ENCODE measurements around the gene ASRGL1.

ASRGL1 gene

DNA sequence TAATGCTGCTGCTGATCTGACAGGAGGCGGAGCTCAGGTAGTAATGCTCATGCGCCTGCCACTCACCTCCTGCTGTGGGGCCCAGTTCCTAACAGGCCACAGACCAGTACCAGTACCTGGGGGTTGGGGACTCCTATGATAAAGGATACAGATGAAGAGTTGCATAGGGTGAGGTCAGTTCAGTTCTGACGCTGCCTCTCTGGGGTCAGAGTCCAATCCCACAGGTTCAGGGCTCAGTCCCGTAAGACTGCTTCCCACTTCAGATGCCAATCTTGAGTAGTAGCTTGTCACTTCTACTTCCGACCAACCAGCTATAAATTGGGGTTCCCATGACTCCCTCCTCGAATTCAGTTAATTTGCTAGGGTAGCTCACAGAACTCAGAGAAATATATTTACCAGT is 8.6 kb downstream of the ASRGL1 start:
- TF ChIP-seq ZNF8 (CRISPR knock-in tag; IDR thresholded peaks at IDR 0.05) (no peak), ZNF70 (CRISPR knock-in tag; IDR thresholded peaks at IDR 0.05) (no peak), BACH2 (CRISPR knock-in tag; IDR thresholded peaks at IDR 0.05; ENCODE audit: borderline replicate concordance) (no peak)
- no peak for ATAC-seq

DNA sequence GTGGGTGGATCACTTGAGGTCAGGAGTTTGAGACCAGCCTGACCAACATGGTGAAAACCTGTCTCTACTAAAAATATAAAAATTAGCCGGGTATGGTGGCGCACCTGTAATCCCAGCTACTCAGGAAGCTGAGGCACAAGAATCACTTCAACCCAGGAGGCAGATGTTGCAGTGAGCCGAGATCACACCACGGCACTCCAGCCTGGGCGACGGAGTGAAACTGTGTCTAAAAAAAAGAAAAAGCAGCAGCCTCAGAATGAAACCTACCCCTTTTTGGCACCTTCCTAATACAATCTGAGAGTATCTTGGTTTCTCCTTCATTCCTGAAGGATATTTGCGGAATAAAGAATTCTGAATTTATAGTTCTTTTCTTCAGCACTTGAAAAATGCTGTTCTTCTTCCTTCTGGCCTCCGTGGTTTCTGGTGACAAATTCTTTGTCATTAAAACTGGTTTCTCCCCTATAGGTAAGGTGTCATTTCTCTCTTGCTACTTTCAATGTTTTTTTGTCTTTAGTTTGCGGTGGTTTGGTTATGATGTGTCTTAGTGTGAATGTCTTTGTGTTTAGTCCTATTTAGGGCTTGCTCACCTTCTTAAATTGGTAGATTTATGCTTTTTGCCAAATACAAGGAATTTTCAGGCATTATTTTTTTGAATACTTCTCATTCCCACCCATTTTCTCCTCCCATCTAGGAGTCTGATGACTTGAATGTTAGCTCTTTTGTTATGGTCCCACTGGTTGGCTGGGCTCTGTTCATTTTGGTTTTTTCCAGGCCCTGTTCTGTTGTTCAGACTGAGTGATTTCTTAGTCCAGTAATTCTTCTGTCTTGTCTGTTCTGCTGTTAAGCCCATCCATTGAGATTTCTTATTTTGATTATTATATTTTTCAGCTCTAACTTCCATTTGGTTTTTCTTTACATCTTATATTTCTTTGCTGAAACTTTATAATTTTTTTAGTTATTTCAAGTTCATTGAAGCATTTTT is 15.4 kb downstream of the ASRGL1 start:
- ATAC-seq: no peak
- TF ChIP-seq ZFP3 (CRISPR knock-in tag; IDR thresholded peaks at IDR 0.05): no peak
- no peak for TF ChIP-seq TOX (CRISPR knock-in tag; IDR thresholded peaks at IDR 0.05; ENCODE audit: borderline replicate concordance)
- no peak for TF ChIP-seq ARNTL (CRISPR knock-in tag; IDR thresholded peaks at IDR 0.05; ENCODE audit: borderline replicate concordance, low read depth)
- no peak for TF ChIP-seq ESRRG (CRISPR knock-in tag; IDR thresholded peaks at IDR 0.05)
- TF ChIP-seq, protein P1, sequence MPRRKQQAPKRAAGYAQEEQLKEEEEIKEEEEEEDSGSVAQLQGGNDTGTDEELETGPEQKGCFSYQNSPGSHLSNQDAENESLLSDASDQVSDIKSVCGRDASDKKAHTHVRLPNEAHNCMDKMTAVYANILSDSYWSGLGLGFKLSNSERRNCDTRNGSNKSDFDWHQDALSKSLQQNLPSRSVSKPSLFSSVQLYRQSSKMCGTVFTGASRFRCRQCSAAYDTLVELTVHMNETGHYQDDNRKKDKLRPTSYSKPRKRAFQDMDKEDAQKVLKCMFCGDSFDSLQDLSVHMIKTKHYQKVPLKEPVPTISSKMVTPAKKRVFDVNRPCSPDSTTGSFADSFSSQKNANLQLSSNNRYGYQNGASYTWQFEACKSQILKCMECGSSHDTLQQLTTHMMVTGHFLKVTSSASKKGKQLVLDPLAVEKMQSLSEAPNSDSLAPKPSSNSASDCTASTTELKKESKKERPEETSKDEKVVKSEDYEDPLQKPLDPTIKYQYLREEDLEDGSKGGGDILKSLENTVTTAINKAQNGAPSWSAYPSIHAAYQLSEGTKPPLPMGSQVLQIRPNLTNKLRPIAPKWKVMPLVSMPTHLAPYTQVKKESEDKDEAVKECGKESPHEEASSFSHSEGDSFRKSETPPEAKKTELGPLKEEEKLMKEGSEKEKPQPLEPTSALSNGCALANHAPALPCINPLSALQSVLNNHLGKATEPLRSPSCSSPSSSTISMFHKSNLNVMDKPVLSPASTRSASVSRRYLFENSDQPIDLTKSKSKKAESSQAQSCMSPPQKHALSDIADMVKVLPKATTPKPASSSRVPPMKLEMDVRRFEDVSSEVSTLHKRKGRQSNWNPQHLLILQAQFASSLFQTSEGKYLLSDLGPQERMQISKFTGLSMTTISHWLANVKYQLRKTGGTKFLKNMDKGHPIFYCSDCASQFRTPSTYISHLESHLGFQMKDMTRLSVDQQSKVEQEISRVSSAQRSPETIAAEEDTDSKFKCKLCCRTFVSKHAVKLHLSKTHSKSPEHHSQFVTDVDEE (CRISPR knock-in tag; IDR thresholded peaks at IDR 0.05): no peak
- TF ChIP-seq TCF4 (CRISPR knock-in tag; IDR thresholded peaks at IDR 0.05; ENCODE audit: borderline replicate concordance): no peak
- no peak for TF ChIP-seq ZC3H10 (CRISPR knock-in tag; IDR thresholded peaks at IDR 0.05)
- TF ChIP-seq ISL1 (CRISPR knock-in tag; IDR thresholded peaks at IDR 0.05): no peak
- no peak for TF ChIP-seq RARB (CRISPR knock-in tag; IDR thresholded peaks at IDR 0.05)
- TF ChIP-seq PPARA (CRISPR knock-in tag; IDR thresholded peaks at IDR 0.05; ENCODE audit: borderline replicate concordance): no peak
- TF ChIP-seq, protein P2, sequence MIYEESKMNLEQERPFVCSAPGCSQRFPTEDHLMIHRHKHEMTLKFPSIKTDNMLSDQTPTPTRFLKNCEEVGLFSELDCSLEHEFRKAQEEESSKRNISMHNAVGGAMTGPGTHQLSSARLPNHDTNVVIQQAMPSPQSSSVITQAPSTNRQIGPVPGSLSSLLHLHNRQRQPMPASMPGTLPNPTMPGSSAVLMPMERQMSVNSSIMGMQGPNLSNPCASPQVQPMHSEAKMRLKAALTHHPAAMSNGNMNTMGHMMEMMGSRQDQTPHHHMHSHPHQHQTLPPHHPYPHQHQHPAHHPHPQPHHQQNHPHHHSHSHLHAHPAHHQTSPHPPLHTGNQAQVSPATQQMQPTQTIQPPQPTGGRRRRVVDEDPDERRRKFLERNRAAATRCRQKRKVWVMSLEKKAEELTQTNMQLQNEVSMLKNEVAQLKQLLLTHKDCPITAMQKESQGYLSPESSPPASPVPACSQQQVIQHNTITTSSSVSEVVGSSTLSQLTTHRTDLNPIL (CRISPR knock-in tag; IDR thresholded peaks at IDR 0.05; ENCODE audit: low read depth): no peak

DNA sequence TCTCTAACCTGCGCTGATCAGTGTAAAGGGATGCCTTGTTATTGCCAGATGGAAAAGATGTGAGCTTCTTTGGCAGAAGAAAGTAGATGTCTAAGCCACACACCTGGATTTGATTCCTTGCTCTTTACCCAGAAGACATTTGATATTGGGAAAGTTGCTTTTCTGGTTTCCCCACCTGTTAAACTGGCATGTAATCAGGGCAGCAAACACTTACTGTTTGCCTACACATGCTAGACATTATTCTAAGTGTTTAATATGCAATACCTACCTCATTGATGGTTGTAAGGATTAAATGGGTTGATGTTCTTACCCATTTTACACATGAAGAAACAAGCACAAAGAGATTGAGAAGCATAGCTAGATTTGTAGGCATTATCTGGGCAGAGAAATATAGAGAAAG is 16.6 kb downstream of the ASRGL1 start:
- no peak for TF ChIP-seq BACH2 (CRISPR knock-in tag; IDR thresholded peaks at IDR 0.05; ENCODE audit: borderline replicate concordance)
- TF ChIP-seq TOX (CRISPR knock-in tag; IDR thresholded peaks at IDR 0.05; ENCODE audit: borderline replicate concordance): no peak
- TF ChIP-seq, protein P2 (CRISPR knock-in tag; IDR thresholded peaks at IDR 0.05; ENCODE audit: low read depth): no peak
- TF ChIP-seq ZNF8 (CRISPR knock-in tag; IDR thresholded peaks at IDR 0.05): no peak
- no peak for TF ChIP-seq ZFP30 (CRISPR knock-in tag; IDR thresholded peaks at IDR 0.05)
- no peak for TF ChIP-seq PPARA (CRISPR knock-in tag; IDR thresholded peaks at IDR 0.05; ENCODE audit: borderline replicate concordance)
- TF ChIP-seq RARB (CRISPR knock-in tag; IDR thresholded peaks at IDR 0.05): no peak
- no peak for TF ChIP-seq ARNTL (CRISPR knock-in tag; IDR thresholded peaks at IDR 0.05; ENCODE audit: borderline replicate concordance, low read depth)
- no peak for TF ChIP-seq SNAI2 (CRISPR knock-in tag; IDR thresholded peaks at IDR 0.05)
- TF ChIP-seq ISL1 (CRISPR knock-in tag; IDR thresholded peaks at IDR 0.05): no peak
- no peak for ATAC-seq

DNA sequence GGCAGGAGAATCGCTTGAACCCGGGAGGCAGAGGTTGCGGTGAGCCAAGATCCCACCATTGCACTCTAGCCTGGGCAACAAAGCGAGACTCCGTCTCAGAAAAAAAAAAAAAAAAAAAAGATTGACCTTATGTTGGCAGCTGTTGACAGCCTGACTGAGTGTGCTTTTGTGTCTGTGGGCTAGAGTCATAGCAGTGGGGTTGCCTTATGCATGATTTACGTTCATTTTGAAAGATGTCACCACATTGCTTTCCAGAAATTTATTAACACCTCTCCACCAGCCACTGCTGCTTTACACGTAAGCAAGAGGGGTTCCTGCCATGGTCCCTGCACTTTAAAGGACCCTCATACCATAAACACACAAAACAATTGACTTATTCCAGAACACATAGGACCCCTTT is 21.0 kb downstream of the ASRGL1 start:
- no peak for ATAC-seq
- TF ChIP-seq BACH2 (CRISPR knock-in tag; IDR thresholded peaks at IDR 0.05; ENCODE audit: borderline replicate concordance) (no peak), CSDC2 (CRISPR knock-in tag; IDR thresholded peaks at IDR 0.05) (no peak), ZNF70 (CRISPR knock-in tag; IDR thresholded peaks at IDR 0.05) (no peak), TCF4 (CRISPR knock-in tag; IDR thresholded peaks at IDR 0.05; ENCODE audit: borderline replicate concordance) (no peak), SNAI2 (CRISPR knock-in tag; IDR thresholded peaks at IDR 0.05) (no peak), ESRRG (CRISPR knock-in tag; IDR thresholded peaks at IDR 0.05) (no peak), OSR1 (CRISPR knock-in tag; IDR thresholded peaks at IDR 0.05) (no peak), ZFP3 (CRISPR knock-in tag; IDR thresholded peaks at IDR 0.05) (no peak)
- TF ChIP-seq, protein P3, sequence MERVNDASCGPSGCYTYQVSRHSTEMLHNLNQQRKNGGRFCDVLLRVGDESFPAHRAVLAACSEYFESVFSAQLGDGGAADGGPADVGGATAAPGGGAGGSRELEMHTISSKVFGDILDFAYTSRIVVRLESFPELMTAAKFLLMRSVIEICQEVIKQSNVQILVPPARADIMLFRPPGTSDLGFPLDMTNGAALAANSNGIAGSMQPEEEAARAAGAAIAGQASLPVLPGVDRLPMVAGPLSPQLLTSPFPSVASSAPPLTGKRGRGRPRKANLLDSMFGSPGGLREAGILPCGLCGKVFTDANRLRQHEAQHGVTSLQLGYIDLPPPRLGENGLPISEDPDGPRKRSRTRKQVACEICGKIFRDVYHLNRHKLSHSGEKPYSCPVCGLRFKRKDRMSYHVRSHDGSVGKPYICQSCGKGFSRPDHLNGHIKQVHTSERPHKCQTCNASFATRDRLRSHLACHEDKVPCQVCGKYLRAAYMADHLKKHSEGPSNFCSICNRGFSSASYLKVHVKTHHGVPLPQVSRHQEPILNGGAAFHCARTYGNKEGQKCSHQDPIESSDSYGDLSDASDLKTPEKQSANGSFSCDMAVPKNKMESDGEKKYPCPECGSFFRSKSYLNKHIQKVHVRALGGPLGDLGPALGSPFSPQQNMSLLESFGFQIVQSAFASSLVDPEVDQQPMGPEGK (CRISPR knock-in tag; IDR thresholded peaks at IDR 0.05; ENCODE audit: borderline replicate concordance): no peak
- TF ChIP-seq, protein P4, sequence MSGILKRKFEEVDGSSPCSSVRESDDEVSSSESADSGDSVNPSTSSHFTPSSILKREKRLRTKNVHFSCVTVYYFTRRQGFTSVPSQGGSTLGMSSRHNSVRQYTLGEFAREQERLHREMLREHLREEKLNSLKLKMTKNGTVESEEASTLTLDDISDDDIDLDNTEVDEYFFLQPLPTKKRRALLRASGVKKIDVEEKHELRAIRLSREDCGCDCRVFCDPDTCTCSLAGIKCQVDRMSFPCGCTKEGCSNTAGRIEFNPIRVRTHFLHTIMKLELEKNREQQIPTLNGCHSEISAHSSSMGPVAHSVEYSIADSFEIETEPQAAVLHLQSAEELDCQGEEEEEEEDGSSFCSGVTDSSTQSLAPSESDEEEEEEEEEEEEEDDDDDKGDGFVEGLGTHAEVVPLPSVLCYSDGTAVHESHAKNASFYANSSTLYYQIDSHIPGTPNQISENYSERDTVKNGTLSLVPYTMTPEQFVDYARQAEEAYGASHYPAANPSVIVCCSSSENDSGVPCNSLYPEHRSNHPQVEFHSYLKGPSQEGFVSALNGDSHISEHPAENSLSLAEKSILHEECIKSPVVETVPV (CRISPR knock-in tag; IDR thresholded peaks at IDR 0.05): no peak
- TF ChIP-seq, protein P1 (CRISPR knock-in tag; IDR thresholded peaks at IDR 0.05): no peak
- TF ChIP-seq, protein P2 (CRISPR knock-in tag; IDR thresholded peaks at IDR 0.05; ENCODE audit: low read depth): no peak

Measured in SK-N-SH treated with all-trans-retinoic acid at 6 μM for 48 hours (cell line).